Left ventricle myocardium inferior (tissue), 1 donor: ENCODE measurements around the gene PRDM16. TPM values are rescaled to one million over a fixed set of nuclear protein-coding genes. Genes with fewer than 3 reads are reported as not detected.

ENCODE experiments used
- DNase-seq: peaks from one replicate; pipeline ENCODE4 v3.0.0-alpha.2; 2020
- H3K27ac ChIP-seq: fragments of 200-600 bp; replicated peaks from 2 replicates; pipeline ENCODE4 v1.8.0; 2021
- H3K27me3 ChIP-seq: fragments of 200-600 bp; 2 replicates; pipeline ENCODE4 v1.8.0; 2021; ENCODE audit warnings: low read depth
- H3K36me3 ChIP-seq: fragments of 200-600 bp; 2 replicates; pipeline ENCODE4 v1.8.0; 2021
- H3K4me1 ChIP-seq: fragments of 200-600 bp; 2 replicates; pipeline ENCODE4 v1.8.0; 2021
- H3K4me3 ChIP-seq: fragments of 200-600 bp; 2 replicates; pipeline ENCODE4 v1.8.0; 2021; ENCODE audit warnings: mild to moderate bottlenecking, moderate library complexity
- H3K9me3 ChIP-seq: fragments of 200-600 bp; replicated peaks from 2 replicates; pipeline ENCODE4 v1.8.0; 2021
- intact Hi-C: fragments of 100-400 bp; cut with micrococcal nuclease; formaldehyde crosslinking; loops from one replicate; pipeline ENCODE4 v1.11.0; 2022
- total RNA-seq: library from RNA; stranded (reverse); fragmentation: NEBNext Ultra II Directional; extraction: Animal tissue kit (Norgen Biotek cat#: 25700); gene quantifications from one replicate; pipeline ENCODE4 v1.2.1, GENCODE V29; 2021
- TF ChIP-seq, protein P1 (sequence below): fragments of 200-600 bp; IDR thresholded peaks from 2 replicates; pipeline ENCODE4 v1.8.0; 2021; ENCODE audit warnings: antibody characterized with exemption, mild to moderate bottlenecking, borderline replicate concordance
- donor health status: DM: no; HTN: yes; CAD: no; lungs with severe emphysema.

Gene PRDM16
- total RNA-seq, 1 donor from 2014 or later, result 16.6 TPM

DNA sequence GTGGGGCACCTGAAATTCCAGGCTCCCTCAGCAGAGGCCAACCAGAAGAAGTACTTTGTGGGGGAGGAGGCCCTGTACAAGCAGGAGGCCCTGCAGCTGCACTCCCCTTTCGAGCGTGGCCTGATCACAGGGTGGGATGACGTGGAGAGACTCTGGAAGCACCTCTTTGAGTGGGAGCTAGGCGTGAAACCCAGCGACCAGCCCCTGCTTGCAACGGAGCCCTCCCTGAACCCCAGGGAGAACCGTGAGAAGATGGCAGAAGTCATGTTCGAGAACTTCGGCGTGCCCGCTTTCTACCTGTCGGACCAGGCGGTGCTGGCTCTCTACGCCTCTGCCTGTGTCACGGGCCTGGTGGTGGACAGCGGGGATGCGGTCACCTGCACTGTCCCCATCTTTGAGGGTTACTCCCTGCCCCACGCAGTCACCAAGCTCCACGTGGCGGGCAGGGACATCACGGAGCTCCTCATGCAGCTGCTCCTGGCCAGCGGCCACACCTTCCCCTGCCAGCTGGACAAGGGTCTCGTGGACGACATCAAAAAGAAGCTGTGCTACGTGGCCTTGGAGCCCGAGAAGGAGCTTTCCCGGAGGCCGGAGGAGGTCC is 47.1 kb upstream of the PRDM16 start:
- intact Hi-C loops, result no loop called here
- TF ChIP-seq, protein P1, sequence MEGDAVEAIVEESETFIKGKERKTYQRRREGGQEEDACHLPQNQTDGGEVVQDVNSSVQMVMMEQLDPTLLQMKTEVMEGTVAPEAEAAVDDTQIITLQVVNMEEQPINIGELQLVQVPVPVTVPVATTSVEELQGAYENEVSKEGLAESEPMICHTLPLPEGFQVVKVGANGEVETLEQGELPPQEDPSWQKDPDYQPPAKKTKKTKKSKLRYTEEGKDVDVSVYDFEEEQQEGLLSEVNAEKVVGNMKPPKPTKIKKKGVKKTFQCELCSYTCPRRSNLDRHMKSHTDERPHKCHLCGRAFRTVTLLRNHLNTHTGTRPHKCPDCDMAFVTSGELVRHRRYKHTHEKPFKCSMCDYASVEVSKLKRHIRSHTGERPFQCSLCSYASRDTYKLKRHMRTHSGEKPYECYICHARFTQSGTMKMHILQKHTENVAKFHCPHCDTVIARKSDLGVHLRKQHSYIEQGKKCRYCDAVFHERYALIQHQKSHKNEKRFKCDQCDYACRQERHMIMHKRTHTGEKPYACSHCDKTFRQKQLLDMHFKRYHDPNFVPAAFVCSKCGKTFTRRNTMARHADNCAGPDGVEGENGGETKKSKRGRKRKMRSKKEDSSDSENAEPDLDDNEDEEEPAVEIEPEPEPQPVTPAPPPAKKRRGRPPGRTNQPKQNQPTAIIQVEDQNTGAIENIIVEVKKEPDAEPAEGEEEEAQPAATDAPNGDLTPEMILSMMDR, result no peak
- no peaks in the 10 kb centered on the region for H3K4me1 ChIP-seq
- peak; percentile 9 for DNase-seq
- no peaks in the 10 kb centered on the region for H3K36me3 ChIP-seq
- no peak overlapping the region for H3K27ac ChIP-seq
- peaks cover 30% of the 10 kb centered on the region for H3K27me3 ChIP-seq
- H3K9me3 ChIP-seq, result no peaks in the 10 kb centered on the region
- no peak overlapping the region for H3K4me3 ChIP-seq

DNA sequence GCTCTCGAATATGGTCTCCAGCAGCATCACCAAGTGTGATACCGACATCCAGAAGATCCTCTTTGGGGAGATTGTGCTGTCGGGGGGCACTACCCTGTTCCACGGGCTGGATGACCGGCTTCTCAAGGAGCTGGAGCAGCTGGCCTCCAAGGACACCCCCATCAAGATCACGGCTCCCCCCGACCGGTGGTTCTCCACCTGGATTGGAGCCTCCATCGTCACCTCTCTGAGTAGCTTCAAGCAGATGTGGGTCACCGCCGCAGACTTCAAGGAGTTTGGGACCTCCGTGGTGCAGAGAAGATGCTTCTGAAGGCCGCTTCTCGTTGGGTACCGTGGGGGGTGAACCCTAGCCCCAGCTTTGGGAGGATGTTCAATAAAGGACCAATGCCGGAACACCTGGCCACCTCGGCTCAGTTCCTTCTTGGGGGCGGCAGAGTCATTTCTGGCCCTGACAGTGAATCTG is 46.5 kb upstream of the PRDM16 start:
- no peak overlapping the region for H3K4me3 ChIP-seq
- TF ChIP-seq, protein P1, result no peak
- H3K4me1 ChIP-seq, result no peaks in the 10 kb centered on the region
- DNase-seq, result peak; percentile 1
- H3K9me3 ChIP-seq, result no peaks in the 10 kb centered on the region
- H3K36me3 ChIP-seq, result no peaks in the 10 kb centered on the region
- H3K27me3 ChIP-seq, result peaks cover 25% of the 10 kb centered on the region
- no peak overlapping the region for H3K27ac ChIP-seq
- intact Hi-C loops, result no loop called here

DNA sequence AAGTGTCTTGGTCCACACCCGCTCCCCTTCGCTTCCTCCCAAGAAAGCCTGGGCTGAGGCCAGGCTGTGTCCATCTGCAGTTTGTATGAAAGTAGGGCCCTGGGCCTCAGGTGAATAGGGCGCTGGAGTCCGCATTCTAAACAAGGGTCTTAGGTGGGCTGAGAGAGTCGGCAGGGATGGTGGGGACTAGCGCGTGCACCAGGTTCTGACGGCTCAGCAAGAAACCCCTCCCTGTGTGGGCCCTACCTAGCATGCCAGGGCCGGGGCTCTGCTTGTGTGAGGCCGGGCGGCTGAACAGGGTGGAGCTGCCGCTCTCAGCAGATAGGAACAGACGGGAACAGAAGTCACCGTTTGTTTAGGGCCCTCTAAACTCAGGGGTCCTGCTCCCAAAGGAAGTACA is 46.0 kb upstream of the PRDM16 start:
- no peak overlapping the region for H3K4me3 ChIP-seq
- H3K27me3 ChIP-seq, result peaks cover 25% of the 10 kb centered on the region
- H3K9me3 ChIP-seq, result no peaks in the 10 kb centered on the region
- no peak overlapping the region for H3K27ac ChIP-seq
- peak; percentile 2 for DNase-seq
- no peaks in the 10 kb centered on the region for H3K4me1 ChIP-seq
- intact Hi-C loops, result no loop called here
- TF ChIP-seq, protein P1, result no peak
- no peaks in the 10 kb centered on the region for H3K36me3 ChIP-seq

DNA sequence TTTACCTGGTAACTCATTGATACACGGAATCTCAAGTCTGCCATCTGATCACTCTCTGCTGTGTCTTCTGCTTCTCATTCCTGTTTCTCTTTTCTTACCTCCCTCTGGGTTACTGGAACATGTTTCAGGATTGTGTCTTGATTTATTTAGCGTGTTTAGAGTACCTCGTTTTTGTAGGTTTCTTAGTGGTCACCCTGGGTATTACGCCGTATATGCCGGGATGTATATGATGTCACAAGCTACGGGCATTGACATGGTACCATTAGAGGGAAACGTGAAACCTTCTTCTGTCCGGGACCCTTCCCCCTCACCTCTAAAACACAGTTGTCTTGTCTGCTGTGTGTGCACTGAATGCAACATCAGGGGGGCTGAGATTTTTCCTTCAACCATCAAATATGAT is 45.0 kb upstream of the PRDM16 start:
- Histone ChIP-seq H3K9me3 (no peaks in the 10 kb centered on the region), H3K27me3 (peaks cover 31% of the 10 kb centered on the region), H3K4me3 (no peak overlapping the region), H3K27ac (no peak overlapping the region), H3K36me3 (no peaks in the 10 kb centered on the region), H3K4me1 (no peaks in the 10 kb centered on the region)
- TF ChIP-seq, protein P1, result peak; percentile 17
- no peak for DNase-seq
- intact Hi-C loops, result no loop called here

DNA sequence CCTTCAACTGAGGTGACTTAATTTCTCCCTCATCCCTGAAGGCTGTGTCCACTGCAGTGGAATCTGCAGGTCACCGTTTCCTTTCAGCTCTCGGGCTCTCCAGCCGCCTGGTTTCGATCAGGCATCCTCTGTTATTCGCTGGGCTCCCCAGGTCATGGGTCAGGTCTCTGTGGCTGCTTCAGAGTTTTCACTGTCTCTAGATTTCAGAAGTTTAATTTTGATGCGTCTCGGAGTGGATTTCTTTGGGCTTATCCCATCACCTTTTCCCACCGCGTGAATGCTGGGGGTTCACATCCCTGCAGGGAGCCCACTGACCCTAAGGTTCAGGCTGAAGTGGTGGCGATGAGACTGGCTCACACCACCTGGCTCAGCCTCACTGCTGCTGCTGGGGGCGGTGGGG is 44.4 kb upstream of the PRDM16 start:
- Histone ChIP-seq H3K27ac (no peak overlapping the region), H3K9me3 (no peaks in the 10 kb centered on the region), H3K27me3 (peaks cover 33% of the 10 kb centered on the region), H3K36me3 (no peaks in the 10 kb centered on the region), H3K4me3 (no peak overlapping the region), H3K4me1 (no peaks in the 10 kb centered on the region)
- intact Hi-C loops, result no loop called here
- no peak for DNase-seq
- TF ChIP-seq, protein P1, result no peak
